GM10266 (cell line): ENCODE results near the gene CDK14.

Source experiments
- DNase-seq: peaks from one replicate; pipeline ENCODE4 v3.0.0; 2012; ENCODE audit errors: extremely low spot score
- TF ChIP-seq, protein P1 (sequence below): IDR thresholded peaks from 2 replicates; pipeline ENCODE4 v1.5.1; 2012; ENCODE audit warnings: mild to moderate bottlenecking, low read depth; ENCODE audit not compliant: control insufficient read depth, insufficient read depth; ENCODE audit errors: missing control alignments

Gene CDK14

DNA sequence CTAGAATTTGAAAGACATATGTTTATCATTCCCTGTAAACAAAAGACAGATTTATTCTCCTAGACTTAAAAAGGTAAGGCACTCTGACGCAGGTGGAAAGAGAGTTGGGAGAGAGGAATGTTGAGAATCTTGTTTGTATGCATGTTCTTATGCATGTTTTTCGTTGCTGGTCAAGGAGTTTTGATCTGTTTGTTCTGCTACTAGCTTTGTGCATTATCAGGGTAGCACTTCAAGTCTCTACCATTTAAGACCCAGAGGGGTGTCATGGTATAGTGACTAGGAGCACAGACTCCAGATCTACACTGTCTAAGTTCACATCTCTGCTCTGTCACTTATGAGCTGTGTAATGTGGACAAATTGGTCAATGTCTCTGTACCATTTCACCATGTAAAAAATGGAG, 467.9 kb downstream of the CDK14 start:
- DNase-seq: no peak
- TF ChIP-seq, protein P1, sequence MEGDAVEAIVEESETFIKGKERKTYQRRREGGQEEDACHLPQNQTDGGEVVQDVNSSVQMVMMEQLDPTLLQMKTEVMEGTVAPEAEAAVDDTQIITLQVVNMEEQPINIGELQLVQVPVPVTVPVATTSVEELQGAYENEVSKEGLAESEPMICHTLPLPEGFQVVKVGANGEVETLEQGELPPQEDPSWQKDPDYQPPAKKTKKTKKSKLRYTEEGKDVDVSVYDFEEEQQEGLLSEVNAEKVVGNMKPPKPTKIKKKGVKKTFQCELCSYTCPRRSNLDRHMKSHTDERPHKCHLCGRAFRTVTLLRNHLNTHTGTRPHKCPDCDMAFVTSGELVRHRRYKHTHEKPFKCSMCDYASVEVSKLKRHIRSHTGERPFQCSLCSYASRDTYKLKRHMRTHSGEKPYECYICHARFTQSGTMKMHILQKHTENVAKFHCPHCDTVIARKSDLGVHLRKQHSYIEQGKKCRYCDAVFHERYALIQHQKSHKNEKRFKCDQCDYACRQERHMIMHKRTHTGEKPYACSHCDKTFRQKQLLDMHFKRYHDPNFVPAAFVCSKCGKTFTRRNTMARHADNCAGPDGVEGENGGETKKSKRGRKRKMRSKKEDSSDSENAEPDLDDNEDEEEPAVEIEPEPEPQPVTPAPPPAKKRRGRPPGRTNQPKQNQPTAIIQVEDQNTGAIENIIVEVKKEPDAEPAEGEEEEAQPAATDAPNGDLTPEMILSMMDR: no peak

DNA sequence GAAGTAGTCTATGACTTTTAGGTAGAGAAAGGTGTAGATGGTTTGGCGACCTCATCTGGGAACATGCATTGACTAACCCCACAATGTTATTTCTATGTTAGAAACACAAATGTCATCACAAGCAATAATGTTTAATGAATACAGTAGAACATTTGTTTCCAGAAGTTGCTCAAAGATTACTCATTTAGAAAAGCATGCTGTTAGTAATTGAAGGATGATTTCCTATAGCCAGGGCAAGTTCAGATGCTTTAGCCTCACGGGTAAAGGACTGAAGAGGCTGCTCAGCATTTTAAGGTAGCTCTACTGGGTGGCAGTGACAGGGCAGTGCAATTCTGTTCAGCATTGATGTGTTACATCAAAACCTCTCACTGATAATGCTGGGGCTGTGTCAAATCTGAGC, 468.8 kb downstream of the CDK14 start:
- DNase-seq: no peak
- TF ChIP-seq, protein P1: no peak

DNA sequence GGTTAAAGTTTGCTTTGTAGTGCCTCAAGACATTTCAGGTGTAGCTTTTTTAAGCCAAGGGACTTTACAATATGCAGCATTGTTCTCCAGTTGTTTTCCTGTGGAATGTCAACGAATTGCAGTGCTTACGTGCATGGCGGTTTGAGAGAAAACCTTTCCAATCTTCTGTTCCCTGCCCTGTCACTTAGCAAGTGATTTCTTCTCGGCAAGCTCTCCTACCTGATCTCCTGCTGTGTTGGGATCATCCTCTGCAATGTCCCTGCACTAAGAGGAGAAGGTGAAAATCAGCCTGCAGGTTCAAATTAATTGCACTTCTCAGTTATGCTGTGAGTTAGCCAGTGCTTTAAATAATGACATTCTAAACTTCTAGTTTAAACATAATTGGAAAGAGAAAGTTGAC, 470.5 kb downstream of the CDK14 start:
- TF ChIP-seq, protein P1: no peak
- DNase-seq: no peak

DNA sequence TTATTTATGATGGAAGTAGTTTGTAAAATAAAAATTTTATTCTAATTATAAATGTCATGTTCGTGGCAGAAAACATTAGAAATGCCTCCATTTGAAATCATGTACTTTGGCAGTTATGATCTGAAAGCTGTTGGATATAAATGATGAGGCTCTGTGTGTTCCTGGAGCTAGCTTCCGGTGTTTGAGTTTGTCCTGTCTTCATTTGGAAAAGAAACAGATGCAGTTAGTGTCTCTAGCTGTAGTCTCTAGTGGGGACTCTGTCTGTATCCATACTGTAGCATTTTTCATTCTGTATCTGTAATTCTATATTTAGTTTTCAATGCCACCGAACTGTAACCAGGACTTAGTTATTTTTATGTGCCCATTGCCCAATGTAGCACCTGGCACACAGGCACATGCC, 471.1 kb downstream of the CDK14 start:
- TF ChIP-seq, protein P1: no peak
- no peak for DNase-seq

DNA sequence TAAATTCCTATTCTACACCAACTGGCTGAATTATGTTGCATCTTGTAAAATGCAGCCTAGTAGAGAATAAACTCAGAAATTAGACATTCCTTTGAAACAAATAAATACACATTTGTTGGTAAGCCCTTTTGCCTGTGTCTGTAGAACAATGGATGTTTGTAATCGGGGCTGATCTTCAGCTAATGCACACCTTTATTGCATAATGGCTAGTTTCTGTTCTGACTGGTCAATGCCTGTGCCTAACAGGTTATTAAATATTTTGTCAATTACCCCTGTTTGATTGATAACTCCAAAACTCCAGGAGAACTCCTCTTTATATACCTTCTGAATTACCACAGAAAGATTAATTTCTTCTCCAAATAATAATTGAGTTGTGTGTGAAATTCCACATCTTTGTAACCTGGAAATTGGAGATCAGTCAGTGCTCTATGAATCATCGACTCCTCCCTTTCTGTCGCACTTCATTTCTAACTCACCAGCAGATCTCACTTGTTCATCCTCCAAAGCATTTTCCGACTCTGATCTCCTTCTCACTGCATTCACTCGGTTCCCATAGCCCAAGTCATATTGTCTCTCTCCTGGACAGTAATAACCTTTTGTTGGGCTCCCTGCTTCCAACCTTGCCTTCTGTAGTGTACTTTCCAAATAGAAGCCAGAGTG, 472.1 kb downstream of the CDK14 start:
- DNase-seq: no peak
- TF ChIP-seq, protein P1: no peak

DNA sequence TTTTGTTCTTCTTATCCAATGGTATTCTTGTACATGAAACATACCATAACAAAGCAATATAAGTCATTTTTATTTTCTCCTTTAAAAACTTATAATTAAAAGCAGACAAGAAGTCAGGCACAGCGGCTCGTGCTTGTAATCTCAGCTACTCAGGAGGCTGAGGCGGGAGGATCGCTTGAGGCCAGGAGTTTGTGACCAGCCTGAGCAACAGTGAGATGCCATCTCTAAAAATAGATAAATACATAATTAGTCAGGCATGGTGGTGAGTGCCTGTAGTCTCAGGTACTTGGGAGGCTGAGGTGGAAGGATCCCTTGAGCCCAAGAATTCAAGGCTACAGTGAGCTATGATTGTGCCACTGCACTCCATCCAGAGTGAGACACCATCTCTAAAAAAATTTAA, 473.0 kb downstream of the CDK14 start:
- TF ChIP-seq, protein P1: no peak

DNA sequence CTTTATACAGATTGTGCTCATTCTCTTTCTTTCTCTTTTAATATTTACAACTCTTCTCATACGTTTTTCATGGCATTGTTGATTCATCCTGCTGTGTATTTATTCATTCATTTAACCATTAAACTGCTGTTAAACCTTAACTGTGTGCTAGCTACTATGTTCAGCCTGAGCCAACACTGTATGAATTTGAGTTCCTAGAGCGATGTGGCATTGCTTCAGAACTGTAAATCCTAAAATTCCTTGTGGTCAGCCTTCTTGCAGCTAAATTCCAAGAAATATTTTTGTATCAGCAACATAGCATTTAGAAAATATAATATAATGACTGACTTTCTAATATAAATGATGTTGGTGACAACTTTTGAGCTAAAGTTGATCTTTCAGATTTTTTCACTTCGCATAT, 483.4 kb downstream of the CDK14 start:
- DNase-seq: no peak
- TF ChIP-seq, protein P1: no peak

More for the DNA sequence above, 473.0 kb downstream of the CDK14 start:
- no peak for DNase-seq
